H1 (cell line): ENCODE measurements around the gene ATP6AP1. TPM values are rescaled to one million over a fixed set of nuclear protein-coding genes. Genes with fewer than 3 reads are reported as not detected.
A peak's percentile ranks its signal among the peaks of the same experiment; 100 is the strongest.

Experiments
- CTCF ChIA-PET: fragments of 300-600 bp; sonication (Branson Sonifier 250); formaldehyde crosslinking; loops from one replicate; lab custom pipeline; 2021; ENCODE audit not compliant: partially characterized antibody; lab: Charles Lee
- POLR2A ChIA-PET: fragments of 300-600 bp; sonication (Branson Sonifier 250); formaldehyde crosslinking; loops from one replicate; lab custom pipeline; 2021; ENCODE audit warnings: inconsistent platforms; ENCODE audit not compliant: partially characterized antibody; lab: Charles Lee
- DNase-seq, 2 experiments: peaks; one replicate each; pipeline versions ENCODE4 v3.0.0 to v3.0.0-alpha.2; 2010 to 2022; ENCODE audit warnings: low spot score in 2 of 2, low read depth in 1 of 2, mixed read lengths in 1 of 2
- FAIRE-seq: peaks from 2 replicates; lab custom pipeline; 2011; peaks lifted over from hg19 to GRCh38; lab: Jason Lieb, UNC
- H2AFZ ChIP-seq: 2 replicates; pipeline ENCODE4 v1.8.1; 2012; ENCODE audit warnings: low read length, inconsistent platforms
- H2AK5ac ChIP-seq: 2 replicates; pipeline ENCODE4 v1.6.1; 2013; ENCODE audit warnings: low read depth, low read length
- H2BK120ac ChIP-seq: replicated peaks from 2 replicates; pipeline ENCODE3; 2013; ENCODE audit warnings: low read depth, low read length, inconsistent platforms
- H2BK12ac ChIP-seq: 2 replicates; pipeline ENCODE4 v1.6.1; 2013; ENCODE audit warnings: low read depth, low read length
- H2BK15ac ChIP-seq: 2 replicates; pipeline ENCODE4 v1.6.1; 2013; ENCODE audit warnings: low read length
- H2BK20ac ChIP-seq: 2 replicates; pipeline ENCODE4 v1.6.1; 2013; ENCODE audit warnings: low read length
- H2BK5ac ChIP-seq: 2 replicates; pipeline ENCODE4 v1.6.1; 2013; ENCODE audit warnings: low read depth, low read length
- H3K14ac ChIP-seq: 2 replicates; pipeline ENCODE4 v1.6.1; 2013; ENCODE audit warnings: inconsistent platforms; ENCODE audit not compliant: insufficient read length
- H3K18ac ChIP-seq: 2 replicates; pipeline ENCODE4 v1.6.1; 2013; ENCODE audit warnings: low read length; ENCODE audit errors: extremely low read depth
- H3K23ac ChIP-seq: 2 replicates; pipeline ENCODE4 v1.6.1; 2013; ENCODE audit warnings: inconsistent platforms; ENCODE audit not compliant: insufficient read length
- H3K23me2 ChIP-seq: 2 replicates; pipeline ENCODE4 v1.6.1; 2013; ENCODE audit warnings: low read depth, low read length
- H3K27ac ChIP-seq: 2 replicates; pipeline ENCODE4 v1.6.1; 2011; ENCODE audit warnings: low read depth, low read length, inconsistent platforms
- H3K27me3 ChIP-seq, 4 experiments: replicated peaks in 1 of 4; 1 replicate in 1 of 4; 2 replicates in 3 of 4; pipeline versions ENCODE4 v1.6.1 to v1.8.1; 2011 to 2013; ENCODE audit warnings: low read length in 3 of 4, mild to moderate bottlenecking in 3 of 4, inconsistent platforms in 2 of 4, mixed read lengths in 2 of 4, moderate library complexity in 1 of 4; ENCODE audit not compliant: control insufficient read depth in 3 of 4, insufficient read depth in 3 of 4; ENCODE audit errors: extremely low read depth in 1 of 4
- H3K36me3 ChIP-seq, 4 experiments: 2 replicates each; pipeline versions ENCODE4 v1.6.1 to v1.8.1; 2011 to 2013; ENCODE audit warnings: mild to moderate bottlenecking in 4 of 4, low read length in 3 of 4, moderate library complexity in 2 of 4, control low read depth in 1 of 4, inconsistent platforms in 1 of 4; ENCODE audit not compliant: insufficient read depth in 4 of 4, control insufficient read depth in 2 of 4
- H3K4ac ChIP-seq: replicated peaks from 2 replicates; pipeline ENCODE3; 2013; ENCODE audit warnings: low read length, low read depth, mixed read lengths, inconsistent platforms; ENCODE audit not compliant: insufficient read length
- H3K4me1 ChIP-seq, 4 experiments: replicated peaks in 1 of 4; 1 replicate in 1 of 4; 2 replicates in 3 of 4; pipeline versions ENCODE4 v1.6.1 to v1.8.1; 2011 to 2013; ENCODE audit warnings: low read length in 3 of 4, inconsistent platforms in 2 of 4, mixed read lengths in 1 of 4; ENCODE audit not compliant: insufficient read depth in 4 of 4, control insufficient read depth in 3 of 4
- H3K4me2 ChIP-seq, 2 experiments: 2 replicates each; pipeline versions ENCODE4 v1.6.1 to v1.8.1; 2011 to 2013; ENCODE audit warnings: low read depth in 2 of 2, low read length in 2 of 2, control low read depth in 1 of 2, inconsistent platforms in 1 of 2, mild to moderate bottlenecking in 1 of 2; ENCODE audit not compliant: insufficient read depth in 1 of 2
- H3K4me3 ChIP-seq, 4 experiments: fragments of 200-600, 300-600 bp in 1 of 4; sonication (generic), shearing (Covaris generic), sonication (Bioruptor Twin) in 1 of 4; 2 replicates each; pipeline versions ENCODE4 v1.5.1 to v1.8.1; 2011 to 2016; ENCODE audit warnings: low read length in 4 of 4, low read depth in 3 of 4, control low read depth in 2 of 4, inconsistent platforms in 2 of 4, mild to moderate bottlenecking in 2 of 4, mixed read lengths in 1 of 4, moderate library complexity in 1 of 4; ENCODE audit not compliant: insufficient read depth in 2 of 4; ENCODE audit errors: extremely low read depth in 1 of 4
- H3K56ac ChIP-seq: replicated peaks from 2 replicates; pipeline ENCODE3; 2013; ENCODE audit warnings: low read depth, mild to moderate bottlenecking, mixed read lengths, low read length, inconsistent platforms; ENCODE audit not compliant: insufficient read length
- H3K79me1 ChIP-seq: 2 replicates; pipeline ENCODE4 v1.6.1; 2013; ENCODE audit warnings: low read depth, low read length, control low read depth
- H3K79me2 ChIP-seq, 2 experiments: 2 replicates each; pipeline versions ENCODE4 v1.6.1 to v1.8.1; 2012 to 2013; ENCODE audit warnings: low read length in 2 of 2, mild to moderate bottlenecking in 2 of 2, inconsistent platforms in 1 of 2; ENCODE audit not compliant: insufficient read depth in 2 of 2, control insufficient read depth in 1 of 2
- H3K9ac ChIP-seq, 4 experiments: replicated peaks in 1 of 4; 1 replicate in 1 of 4; 2 replicates in 3 of 4; pipeline versions ENCODE4 v1.6.1 to v1.8.1; 2011 to 2013; ENCODE audit warnings: low read depth in 3 of 4, low read length in 3 of 4, control low read depth in 2 of 4, mild to moderate bottlenecking in 2 of 4, moderate library complexity in 2 of 4, inconsistent platforms in 1 of 4; ENCODE audit errors: extremely low read depth in 1 of 4
- H3K9me3 ChIP-seq, 2 experiments: 2 replicates each; pipeline versions ENCODE4 v1.6.1 to v1.8.1; 2012 to 2013; ENCODE audit warnings: mild to moderate bottlenecking in 2 of 2, moderate library complexity in 2 of 2, control low read depth in 1 of 2, inconsistent platforms in 1 of 2, low read depth in 1 of 2, low read length in 1 of 2, mixed read lengths in 1 of 2; ENCODE audit not compliant: insufficient read depth in 2 of 2
- H4K20me1 ChIP-seq, 2 experiments: replicated peaks in 1 of 2; 2 replicates each; pipeline versions ENCODE3 to v1.8.1; 2011 to 2013; ENCODE audit warnings: inconsistent platforms in 2 of 2, low read length in 2 of 2, mild to moderate bottlenecking in 1 of 2; ENCODE audit not compliant: insufficient read depth in 2 of 2, control insufficient read depth in 1 of 2
- H4K5ac ChIP-seq: 2 replicates; pipeline ENCODE4 v1.6.1; 2013; ENCODE audit warnings: low read length, low read depth, mixed read lengths, inconsistent platforms; ENCODE audit not compliant: insufficient read length
- H4K8ac ChIP-seq: 2 replicates; pipeline ENCODE4 v1.8.0; 2013; ENCODE audit warnings: mild to moderate bottlenecking, moderate library complexity, low read length, inconsistent platforms; ENCODE audit not compliant: insufficient read depth; ENCODE audit errors: extremely low read depth
- H4K91ac ChIP-seq: replicated peaks from 2 replicates; pipeline ENCODE3; 2013; ENCODE audit warnings: low read length, mixed read lengths, inconsistent platforms; ENCODE audit not compliant: insufficient read length
- BRCA1 ChIP-seq: IDR thresholded peaks from 2 replicates; pipeline ENCODE4 v1.6.1; 2012; ENCODE audit warnings: low read depth, low read length, improper control_type of control experiment
- CTCF ChIP-seq, 3 experiments: IDR thresholded peaks; 1 replicate in 2 of 3; 2 replicates in 1 of 3; pipeline versions ENCODE4 v1.5.1 to v1.6.1; 2011; ENCODE audit warnings: low read length in 3 of 3, mild to moderate bottlenecking in 3 of 3, inconsistent platforms in 2 of 3, low read depth in 1 of 3, moderate library complexity in 1 of 3; ENCODE audit not compliant: insufficient read depth in 1 of 3; ENCODE audit errors: control extremely low read depth in 1 of 3
- KDM5A ChIP-seq: fragments of 200-600 bp; IDR thresholded peaks from 2 replicates; pipeline ENCODE4 v1.7.1; 2012; ENCODE audit warnings: mild to moderate bottlenecking, low read length, inconsistent platforms, mixed read lengths
- NRF1 ChIP-seq: IDR thresholded peaks from 2 replicates; pipeline ENCODE4 v1.6.1; 2011; ENCODE audit warnings: mild to moderate bottlenecking, low read depth, low read length, improper control_type of control experiment
- POLR2A ChIP-seq, 2 experiments: IDR thresholded peaks; 1 replicate in 1 of 2; 2 replicates in 1 of 2; pipeline ENCODE4 v1.6.1; 2011; ENCODE audit warnings: low read depth in 2 of 2, low read length in 2 of 2, mild to moderate bottlenecking in 2 of 2; ENCODE audit errors: control extremely low read depth in 1 of 2
- POLR2AphosphoS5 ChIP-seq: IDR thresholded peaks from 2 replicates; pipeline ENCODE4 v1.6.1; 2011; ENCODE audit warnings: low read depth, low read length
- RAD21 ChIP-seq, 2 experiments: IDR thresholded peaks in 1 of 2; conservative IDR thresholded peaks in 1 of 2; 2 replicates each; pipeline ENCODE4 v1.6.1; 2011; ENCODE audit warnings: low read depth in 2 of 2, low read length in 2 of 2, improper control_type of control experiment in 1 of 2, inconsistent platforms in 1 of 2, mild to moderate bottlenecking in 1 of 2, moderate library complexity in 1 of 2
- RNF2 ChIP-seq: fragments of 200-900, 300-1000 bp; sonication (generic); IDR thresholded peaks from 2 replicates; pipeline ENCODE4 v1.7.1; 2016; ENCODE audit warnings: borderline replicate concordance, low read depth, mild to moderate bottlenecking, antibody characterized with exemption, low read length; ENCODE audit not compliant: poor library complexity, severe bottlenecking; ENCODE audit errors: missing control alignments
- SIN3A ChIP-seq, 2 experiments: IDR thresholded peaks in 1 of 2; conservative IDR thresholded peaks in 1 of 2; 2 replicates each; pipeline ENCODE4 v1.6.1; 2011 to 2012; ENCODE audit warnings: low read length in 2 of 2, improper control_type of control experiment in 1 of 2, low read depth in 1 of 2, mild to moderate bottlenecking in 1 of 2
- WGBS, 2 experiments: shearing (Covaris generic) in 1 of 2; methylation state at CpG; one replicate each; pipeline versions ENCODE4 v1.1.6 to v1.1.7; 2013 to 2015; ENCODE audit warnings: low lambda C conversion rate in 2 of 2, mixed read lengths in 2 of 2, inconsistent platforms in 1 of 2, low coverage in 1 of 2, missing lambda C conversion rate in 1 of 2; ENCODE audit not compliant: insufficient replicate concordance in 2 of 2, insufficient coverage in 1 of 2, insufficient read length in 1 of 2; ENCODE audit errors: extremely low coverage in 1 of 2, missing lambda C conversion rate in 1 of 2; 5-methylcytosine and 5-hydroxymethylcytosine counted together
- polyA plus RNA-seq, 7 experiments: library from polyadenylated mRNA; depleted of rRNA in 3 of 7; stranded (reverse) in 5 of 7; unstranded in 2 of 7; fragments of >200 nt in 5 of 7; fragments of 200-250 nt in 2 of 7; gene quantifications; 1 replicate in 5 of 7; 2 replicates in 1 of 7; 4 replicates in 1 of 7; pipeline versions ENCODE4 v1.2.1 to v1.2.3, GENCODE V29; 2011 to 2013; ENCODE audit warnings: missing spikeins in 2 of 7, mixed read lengths in 2 of 7
- total RNA-seq: library from RNA; stranded (reverse); fragmentation: NEBNext Ultra II Directional; extraction: Animal tissue kit (Norgen Biotek cat#: 25700); gene quantifications from 2 replicates; pipeline ENCODE4 v1.2.1, GENCODE V29; 2021

The ATP6AP1 gene
- total and polyA plus RNA-seq, 2 of the 8 experiments (the other 6 are each of a cell fraction or from before 2014, with no cell fraction given), result 44.6 to 80.8 TPM

- ChIA-PET POLR2A (interaction anchor here (1.0 to 6.5 kb wide), 6 partner anchors 9 to 35 kb away, joined by 4 to 107 read pairs (median 26); partner anchors contain the start of genes FLNA, RPL10 and TAFAZZIN), CTCF (interaction anchor here (0.7 to 3.9 kb wide), 4 partner anchors 9 to 94 kb away, joined by 3 to 29 read pairs (median 4); partner anchors contain the start of gene FLNA)
- Histone ChIP-seq H3K14ac (no peak overlapping the region), H2BK120ac (no peak overlapping the region), H4K8ac (no peak overlapping the region), H3K4me3 (no peak overlapping the region), H3K27ac (no peak overlapping the region), H3K79me1 (no peaks in the 10 kb centered on the region), H3K23ac (no peak overlapping the region), H4K91ac (no peak overlapping the region), H3K23me2 (peaks cover 4% of the 10 kb centered on the region; the same call in 1 of the 2 replicates), H4K5ac (no peak overlapping the region), H3K4me2 (no peak overlapping the region), H2AFZ (no peak overlapping the region), H2BK20ac (no peak overlapping the region), H3K4me1 (peaks cover 0 to 19% (median 9%) of the 10 kb centered on the region in 4 experiments; a peak in 6 of 7 replicates), H4K20me1 (peaks cover 0 to 2% of the 10 kb centered on the region in 2 experiments), H3K9ac (no peak overlapping the region), H2BK5ac (no peak overlapping the region), H2BK12ac (no peak overlapping the region), H2BK15ac (0 out of 2 replicates have a peak overlapping the region, but pooled peaks have one; percentile 61), H3K18ac (no peak overlapping the region), H3K56ac (no peak overlapping the region), H3K9me3 (no peaks in the 10 kb centered on the region), H3K27me3 (no peaks in the 10 kb centered on the region), H3K4ac (no peak overlapping the region), H3K36me3 (peaks cover 0 to 26% (median 0%) of the 10 kb centered on the region in 4 experiments; a peak in 2 of 8 replicates), H2AK5ac (no peak overlapping the region), H3K79me2 (peaks cover 0 to 13% of the 10 kb centered on the region in 2 experiments; a peak in 2 of 4 replicates)
- WGBS, 2 experiments, result 83% methylated on average over 5 of the region's 8 CpGs; no CpG with 5 or more reads in 1 of the 2 experiments
- FAIRE-seq (peak; percentile 28), DNase-seq (no peak)
- no peak for TF ChIP-seq SIN3A (conservative IDR thresholded peaks at IDR 0.05 in 1 of 2, IDR thresholded peaks at IDR 0.05 in 1 of 2; ENCODE audit: low read depth in 1 of 2, low read length in 2 of 2)
- TF ChIP-seq POLR2A (IDR thresholded peaks at IDR 0.05; ENCODE audit: control extremely low read depth in 1 of 2, low read depth in 2 of 2, low read length in 2 of 2), result no peak
- TF ChIP-seq POLR2AphosphoS5, result no peak
- no peak for TF ChIP-seq KDM5A
- no peak for TF ChIP-seq NRF1
- no peak for TF ChIP-seq BRCA1
- no peak for TF ChIP-seq RNF2
- peak in 1 of 2 experiments; percentile 19; a peak in 1 of 4 replicates for TF ChIP-seq RAD21 (IDR thresholded peaks at IDR 0.05 in 1 of 2, conservative IDR thresholded peaks at IDR 0.05 in 1 of 2; ENCODE audit: low read depth in 2 of 2, low read length in 2 of 2)
- TF ChIP-seq CTCF (IDR thresholded peaks at IDR 0.05; ENCODE audit: control extremely low read depth in 1 of 3, insufficient read depth in 1 of 3, low read depth in 1 of 3, low read length in 3 of 3), result peak in 1 of 3 experiments; percentile 17; a peak in 1 of 4 replicates
Measured at GRCh38 chrX:154384284-154384892, 44.1 kb upstream of the ATP6AP1 start.
